Peyer's patch (tissue), 4 donors: ENCODE results near the gene RNF180. TPM values are rescaled to one million over a fixed set of nuclear protein-coding genes. Genes with fewer than 3 reads are reported as not detected.

Experiments
- DNase-seq, 3 donors: peaks; one replicate each; pipeline ENCODE4 v3.0.0-alpha.2; 2017 to 2019
- H3K27ac ChIP-seq, 4 donors: fragments of 200-600 bp; sonication (generic); one replicate each; pipeline ENCODE4 v1.5.1; 2016 to 2019
- H3K27me3 ChIP-seq, 2 donors: fragments of 200-600 bp; sonication (generic); one replicate each; pipeline ENCODE4 v1.5.1; 2019
- H3K36me3 ChIP-seq, 3 donors: fragments of 200-600 bp; sonication (generic); one replicate each; pipeline ENCODE4 v1.5.1; 2016 to 2019
- H3K4me1 ChIP-seq, 4 donors: fragments of 200-600 bp; sonication (generic); one replicate each; pipeline ENCODE4 v1.5.1; 2016 to 2019
- H3K4me3 ChIP-seq, 4 donors: fragments of 200-600 bp; sonication (generic); 1 replicate in 3 of 4; 2 replicates in 1 of 4; pipeline ENCODE4 v1.5.1; 2016 to 2019; ENCODE audit warnings: mild to moderate bottlenecking in 1 of 4
- H3K9me3 ChIP-seq, 4 donors: fragments of 200-600 bp; sonication (generic); one replicate each; pipeline ENCODE4 v1.5.1; 2016 to 2019; ENCODE audit warnings: mild to moderate bottlenecking in 1 of 4
- CTCF ChIP-seq, 6 experiments: fragments of 450-650 bp in 4 of 6; fragments of 200-600 bp in 2 of 6; sonication (generic) in 1 of 6; IDR thresholded peaks; one replicate each; pipeline ENCODE4 v1.5.1; 2017 to 2019; ENCODE audit warnings: antibody characterized with exemption in 6 of 6, mild to moderate bottlenecking in 3 of 6, moderate library complexity in 1 of 6
- POLR2A ChIP-seq, 2 donors: fragments of 450-650 bp; IDR thresholded peaks; one replicate each; pipeline ENCODE4 v1.5.1; 2017; ENCODE audit warnings: antibody characterized with exemption in 2 of 2, mild to moderate bottlenecking in 2 of 2, moderate library complexity in 2 of 2
- total RNA-seq, 4 donors: library from RNA; depleted of rRNA; stranded (reverse); fragments of >200 nt; gene quantifications; one replicate each; pipeline ENCODE4 v1.1.0, GENCODE V29; 2016

Gene RNF180
- total RNA-seq, 4 donors from 2014 or later: 3.2 to 9.1 (median 4.3) TPM

GRCh38 chr5:64292611-64293215 is 127.1 kb downstream of the RNF180 start:
- Histone ChIP-seq H3K4me1 (no peaks in the 10 kb centered on the region), H3K27ac (no peak overlapping the region), H3K27me3 (no peaks in the 10 kb centered on the region), H3K36me3 (no peaks in the 10 kb centered on the region), H3K4me3 (no peak overlapping the region), H3K9me3 (no peaks in the 10 kb centered on the region)
- DNase-seq: peak in 1 of 3 donors; percentile 16
- TF ChIP-seq CTCF (IDR thresholded peaks at IDR 0.05) (no peak), POLR2A (IDR thresholded peaks at IDR 0.05) (no peak)

GRCh38 chr5:64295101-64295500 is 129.5 kb downstream of the RNF180 start:
- Histone ChIP-seq H3K9me3 (no peaks in the 10 kb centered on the region), H3K27ac (no peak overlapping the region), H3K4me3 (no peak overlapping the region), H3K36me3 (no peaks in the 10 kb centered on the region), H3K4me1 (no peaks in the 10 kb centered on the region), H3K27me3 (no peaks in the 10 kb centered on the region)
- DNase-seq: no peak
- TF ChIP-seq CTCF (IDR thresholded peaks at IDR 0.05) (no peak), POLR2A (IDR thresholded peaks at IDR 0.05) (no peak)

- Histone ChIP-seq H3K4me1 (no peaks in the 10 kb centered on the region), H3K4me3 (no peak overlapping the region), H3K27me3 (no peaks in the 10 kb centered on the region), H3K27ac (no peak overlapping the region), H3K9me3 (no peaks in the 10 kb centered on the region), H3K36me3 (no peaks in the 10 kb centered on the region)
- TF ChIP-seq POLR2A (IDR thresholded peaks at IDR 0.05): no peak
- no peak for DNase-seq
Observed at GRCh38 chr5:64298586-64298985, 132.9 kb downstream of the RNF180 start.

GRCh38 chr5:64299805-64300204 is 134.2 kb downstream of the RNF180 start:
- Histone ChIP-seq H3K27ac (no peak overlapping the region), H3K4me3 (no peak overlapping the region), H3K4me1 (no peaks in the 10 kb centered on the region), H3K27me3 (no peaks in the 10 kb centered on the region), H3K9me3 (no peaks in the 10 kb centered on the region), H3K36me3 (no peaks in the 10 kb centered on the region)
- TF ChIP-seq POLR2A (IDR thresholded peaks at IDR 0.05): no peak
- no peak for DNase-seq

DNA sequence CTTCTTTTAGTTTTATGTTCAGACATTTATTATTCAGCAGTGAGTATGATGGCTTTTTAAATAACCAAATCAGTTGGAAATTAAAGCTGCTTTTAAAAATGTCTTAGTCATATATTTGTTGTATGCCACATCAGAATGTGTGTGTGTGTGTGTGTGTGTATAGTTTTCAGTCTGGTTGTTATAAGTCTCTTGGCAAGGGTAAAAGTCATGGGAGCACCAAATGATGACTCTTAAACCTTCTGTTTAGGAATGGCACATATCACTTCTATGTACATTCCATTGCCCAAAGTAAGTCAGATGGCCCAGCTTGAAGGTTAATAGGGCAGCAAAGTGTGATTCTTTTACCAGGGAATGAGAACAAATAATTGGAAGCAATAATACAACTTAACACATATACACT is 135.9 kb downstream of the RNF180 start:
- Histone ChIP-seq H3K36me3 (no peaks in the 10 kb centered on the region), H3K27me3 (no peaks in the 10 kb centered on the region), H3K4me1 (no peaks in the 10 kb centered on the region), H3K9me3 (no peaks in the 10 kb centered on the region), H3K4me3 (no peak overlapping the region), H3K27ac (no peak overlapping the region)
- TF ChIP-seq CTCF (IDR thresholded peaks at IDR 0.05) (no peak), POLR2A (IDR thresholded peaks at IDR 0.05) (no peak)
- no peak for DNase-seq

GRCh38 chr5:64308135-64308534 is 142.5 kb downstream of the RNF180 start:
- no peaks in the 10 kb centered on the region for H3K36me3 ChIP-seq

More at GRCh38 chr5:64308135-64308534, 142.5 kb downstream of the RNF180 start:
- TF ChIP-seq POLR2A (IDR thresholded peaks at IDR 0.05) (no peak), CTCF (IDR thresholded peaks at IDR 0.05) (no peak)
- no peak overlapping the region for H3K27ac ChIP-seq
- H3K4me1 ChIP-seq: no peaks in the 10 kb centered on the region
- H3K4me3 ChIP-seq: no peak overlapping the region
- DNase-seq: no peak
- no peaks in the 10 kb centered on the region for H3K27me3 ChIP-seq
- H3K9me3 ChIP-seq: no peaks in the 10 kb centered on the region
